ENCODE results near the gene FHIP1A. TPM values are rescaled to one million over a fixed set of nuclear protein-coding genes. Genes with fewer than 3 reads are reported as not detected.

Gene FHIP1A
- total RNA-seq, 1 experiment from 2014 or later = 14.8 TPM

DNA sequence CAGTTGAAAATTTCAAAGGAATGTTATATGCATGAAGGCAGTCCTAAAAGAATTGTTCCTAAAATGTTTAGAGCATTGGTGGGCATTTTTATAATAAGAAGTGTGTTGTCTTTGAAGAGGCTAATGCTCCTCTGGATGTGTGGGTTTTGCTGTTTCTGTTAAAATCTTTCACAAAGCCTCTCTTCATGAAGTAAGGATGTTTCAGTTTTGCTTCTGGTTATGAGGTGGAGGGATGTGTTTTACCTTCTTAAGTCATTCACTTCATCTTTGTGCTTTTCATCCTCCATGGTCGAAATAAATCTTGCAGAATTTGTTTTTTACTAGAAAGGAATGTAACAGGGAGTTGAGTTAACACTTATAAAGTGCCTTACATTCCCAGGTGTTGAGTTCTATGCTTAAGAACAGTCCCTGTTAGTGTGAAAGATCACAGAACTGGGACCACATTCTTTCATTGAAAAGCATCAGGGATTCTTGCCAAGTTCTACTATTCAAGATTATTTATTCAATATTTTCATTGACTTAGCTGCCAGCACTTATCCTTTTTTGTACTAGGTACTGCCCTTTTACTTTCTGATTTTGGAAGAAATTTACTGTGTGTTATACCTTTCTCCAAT, 21.1 kb downstream of the FHIP1A start:
- TF ChIP-seq, protein P1, sequence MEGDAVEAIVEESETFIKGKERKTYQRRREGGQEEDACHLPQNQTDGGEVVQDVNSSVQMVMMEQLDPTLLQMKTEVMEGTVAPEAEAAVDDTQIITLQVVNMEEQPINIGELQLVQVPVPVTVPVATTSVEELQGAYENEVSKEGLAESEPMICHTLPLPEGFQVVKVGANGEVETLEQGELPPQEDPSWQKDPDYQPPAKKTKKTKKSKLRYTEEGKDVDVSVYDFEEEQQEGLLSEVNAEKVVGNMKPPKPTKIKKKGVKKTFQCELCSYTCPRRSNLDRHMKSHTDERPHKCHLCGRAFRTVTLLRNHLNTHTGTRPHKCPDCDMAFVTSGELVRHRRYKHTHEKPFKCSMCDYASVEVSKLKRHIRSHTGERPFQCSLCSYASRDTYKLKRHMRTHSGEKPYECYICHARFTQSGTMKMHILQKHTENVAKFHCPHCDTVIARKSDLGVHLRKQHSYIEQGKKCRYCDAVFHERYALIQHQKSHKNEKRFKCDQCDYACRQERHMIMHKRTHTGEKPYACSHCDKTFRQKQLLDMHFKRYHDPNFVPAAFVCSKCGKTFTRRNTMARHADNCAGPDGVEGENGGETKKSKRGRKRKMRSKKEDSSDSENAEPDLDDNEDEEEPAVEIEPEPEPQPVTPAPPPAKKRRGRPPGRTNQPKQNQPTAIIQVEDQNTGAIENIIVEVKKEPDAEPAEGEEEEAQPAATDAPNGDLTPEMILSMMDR (IDR thresholded peaks at IDR 0.05; ENCODE audit: unreplicated experiment) = no peak
- BruUV-seq (replicated peaks) = no TSS peak
- no peak for DNase-seq (ENCODE audit: unreplicated experiment)
- Mint-ChIP-seq H3K9me3 (ENCODE audit: unreplicated experiment) (peaks cover 7% of the 10 kb centered on the region), H3K36me3 (ENCODE audit: insufficient read depth, unreplicated experiment) (peaks cover 6% of the 10 kb centered on the region), H3K27ac (ENCODE audit: low read depth, unreplicated experiment) (peak overlapping the region; percentile 15), H3K27me3 (ENCODE audit: insufficient read depth, unreplicated experiment) (no peaks in the 10 kb centered on the region), H3K4me1 (ENCODE audit: insufficient read depth, unreplicated experiment) (peaks cover 57% of the 10 kb centered on the region), H3K4me3 (ENCODE audit: unreplicated experiment) (no peak overlapping the region)
- ChIA-PET CTCF (interaction anchor here (0.8 kb wide), 1 partner anchor 644 kb away, joined by 4 read pairs; no protein-coding TSS in a partner anchor), POLR2A (interaction anchor here (0.6 to 2.8 kb wide), 11 partner anchors 9 to 922 kb away, joined by 3 to 16 read pairs (median 4); partner anchors contain the start of genes FHIP1A and SH3D19)
- intact Hi-C loops (cut with micrococcal nuclease) = no loop called here

DNA sequence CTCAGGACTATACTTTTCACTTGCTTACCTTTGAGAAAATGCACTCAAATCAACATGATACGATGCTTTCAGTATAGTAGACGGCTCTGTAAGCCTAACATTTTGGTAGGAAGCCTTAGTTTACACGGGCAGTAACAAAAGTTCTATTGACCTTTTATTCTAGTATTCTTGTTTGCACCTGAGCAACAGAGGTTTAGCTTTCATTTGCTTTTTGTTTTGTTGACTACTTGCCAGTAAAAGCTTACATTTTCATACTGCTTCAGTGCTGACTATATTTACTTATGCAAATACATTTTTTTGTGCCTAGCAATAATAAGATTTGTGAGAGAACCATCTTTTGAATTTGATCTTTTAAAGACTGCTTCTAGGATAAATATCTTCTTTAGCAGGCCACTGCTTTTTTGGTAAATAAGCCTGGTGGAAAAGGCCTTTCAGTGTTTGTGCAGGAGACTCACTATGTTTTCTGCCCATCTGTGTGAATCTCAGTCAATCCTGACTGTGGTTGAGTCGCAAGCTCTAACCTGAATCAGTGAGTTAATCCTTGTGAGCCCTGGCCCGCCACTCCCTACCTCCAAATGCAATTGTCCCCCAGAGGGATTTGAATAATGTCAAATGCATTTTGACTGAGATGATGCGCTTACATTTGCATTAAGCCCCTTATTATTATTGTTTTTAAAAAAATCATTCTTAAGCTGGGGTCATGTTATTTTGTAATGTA, 21.9 kb downstream of the FHIP1A start:
- Mint-ChIP-seq H3K27me3 (ENCODE audit: insufficient read depth, unreplicated experiment) (no peaks in the 10 kb centered on the region), H3K4me1 (ENCODE audit: insufficient read depth, unreplicated experiment) (peaks cover 61% of the 10 kb centered on the region), H3K9me3 (ENCODE audit: unreplicated experiment) (peaks cover 1% of the 10 kb centered on the region), H3K27ac (ENCODE audit: low read depth, unreplicated experiment) (peak overlapping the region; percentile 15), H3K36me3 (ENCODE audit: insufficient read depth, unreplicated experiment) (peaks cover 6% of the 10 kb centered on the region), H3K4me3 (ENCODE audit: unreplicated experiment) (no peak overlapping the region)
- intact Hi-C loops (cut with micrococcal nuclease) = no loop called here
- no TSS peak for BruUV-seq (replicated peaks)
- ChIA-PET CTCF (interaction anchor here (0.6 kb wide), 1 partner anchor 267 kb away, joined by 3 read pairs; no protein-coding TSS in a partner anchor), POLR2A (interaction anchor here (1.0 to 2.8 kb wide), 10 partner anchors 8 to 921 kb away, joined by 3 to 16 read pairs (median 4); partner anchors contain the start of gene SH3D19)
- TF ChIP-seq, protein P1 (IDR thresholded peaks at IDR 0.05; ENCODE audit: unreplicated experiment) = no peak
- no peak for DNase-seq (ENCODE audit: unreplicated experiment)

DNA sequence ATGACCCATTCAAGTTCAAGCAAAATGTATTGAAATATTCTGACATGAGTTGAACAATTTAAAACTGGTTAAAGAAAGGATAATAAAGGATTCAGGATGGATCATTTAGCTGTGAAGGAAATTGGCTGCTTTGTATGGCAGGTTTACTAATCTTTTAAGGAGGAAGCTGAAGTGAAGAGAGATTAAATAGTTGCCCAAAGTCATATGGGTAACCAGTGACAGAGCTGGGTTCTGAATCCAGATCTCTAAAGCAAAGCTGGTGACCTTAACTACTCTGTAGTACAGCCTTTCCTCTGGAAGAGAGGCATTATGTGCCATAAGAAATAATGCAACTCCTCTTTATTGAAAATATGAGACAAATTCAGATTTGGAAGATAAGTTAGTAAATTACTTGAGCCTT, 22.8 kb downstream of the FHIP1A start:
- Mint-ChIP-seq H3K36me3 (ENCODE audit: insufficient read depth, unreplicated experiment) (peaks cover 6% of the 10 kb centered on the region), H3K4me1 (ENCODE audit: insufficient read depth, unreplicated experiment) (peaks cover 55% of the 10 kb centered on the region), H3K27me3 (ENCODE audit: insufficient read depth, unreplicated experiment) (no peaks in the 10 kb centered on the region), H3K9me3 (ENCODE audit: unreplicated experiment) (no peaks in the 10 kb centered on the region), H3K4me3 (ENCODE audit: unreplicated experiment) (no peak overlapping the region), H3K27ac (ENCODE audit: low read depth, unreplicated experiment) (peak overlapping the region; percentile 13)
- POLR2A ChIA-PET = interaction anchor here (0.8 to 2.8 kb wide), 8 partner anchors 8 to 920 kb away, joined by 3 to 16 read pairs (median 4); no protein-coding TSS in a partner anchor
- TF ChIP-seq, protein P1 (IDR thresholded peaks at IDR 0.05; ENCODE audit: unreplicated experiment) = no peak
- intact Hi-C loops (cut with micrococcal nuclease) = no loop called here
- BruUV-seq (replicated peaks) = no TSS peak
- CTCF ChIA-PET = interaction anchor here (1.0 kb wide), 1 partner anchor 10 kb away, joined by 3 read pairs; no protein-coding TSS in a partner anchor
- DNase-seq (ENCODE audit: unreplicated experiment) = no peak

DNA sequence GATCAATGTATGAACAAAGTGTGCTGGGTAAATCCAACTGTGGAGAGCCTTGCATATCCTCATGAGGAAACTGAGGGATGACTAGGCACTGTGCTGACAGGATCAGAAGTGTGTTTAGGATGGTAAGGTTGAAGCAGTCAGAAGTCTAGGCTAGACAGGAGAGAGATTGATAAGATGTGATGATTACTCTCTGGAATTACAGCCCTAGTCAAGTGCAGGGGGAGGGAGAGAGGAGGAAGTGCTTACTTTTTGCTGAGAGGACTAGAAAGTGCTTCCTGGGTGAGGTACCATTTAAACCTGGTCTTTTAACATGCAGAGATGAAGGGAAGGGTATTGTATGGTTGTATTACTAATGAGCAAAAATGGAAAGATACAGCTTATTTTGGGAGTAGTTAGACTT, 23.7 kb downstream of the FHIP1A start:
- Mint-ChIP-seq H3K27me3 (ENCODE audit: insufficient read depth, unreplicated experiment) (no peaks in the 10 kb centered on the region), H3K27ac (ENCODE audit: low read depth, unreplicated experiment) (no peak overlapping the region), H3K4me3 (ENCODE audit: unreplicated experiment) (no peak overlapping the region), H3K4me1 (ENCODE audit: insufficient read depth, unreplicated experiment) (peaks cover 55% of the 10 kb centered on the region), H3K9me3 (ENCODE audit: unreplicated experiment) (no peaks in the 10 kb centered on the region), H3K36me3 (ENCODE audit: insufficient read depth, unreplicated experiment) (peaks cover 6% of the 10 kb centered on the region)
- no peak for DNase-seq (ENCODE audit: unreplicated experiment)
- ChIA-PET CTCF (interaction anchor here (1.0 kb wide), 1 partner anchor 11 kb away, joined by 3 read pairs; no protein-coding TSS in a partner anchor), POLR2A (no interaction called here)
- intact Hi-C loops (cut with micrococcal nuclease) = no loop called here
- TF ChIP-seq, protein P1 (IDR thresholded peaks at IDR 0.05; ENCODE audit: unreplicated experiment) = no peak
- BruUV-seq (replicated peaks) = no TSS peak
